Ectodermal cell (in vitro differentiated cells): Measurements from ENCODE around the gene TEPSIN.

Source experiments
- H3K27ac ChIP-seq: 2 replicates; pipeline ENCODE4 v1.7.0; 2013; ENCODE audit warnings: mild to moderate bottlenecking, low read depth, low read length; ENCODE audit not compliant: insufficient read depth, poor library complexity, severe bottlenecking
- H3K27me3 ChIP-seq: 2 replicates; pipeline ENCODE4 v1.7.0; 2013; ENCODE audit warnings: mild to moderate bottlenecking, low read length; ENCODE audit not compliant: insufficient read depth, control insufficient read depth, poor library complexity, severe bottlenecking
- H3K36me3 ChIP-seq: one replicate; pipeline ENCODE4 v1.7.0; 2013; ENCODE audit warnings: low read length; ENCODE audit not compliant: control insufficient read depth, insufficient read depth
- H3K4me1 ChIP-seq: one replicate; pipeline ENCODE4 v1.7.0; 2013; ENCODE audit warnings: low read length; ENCODE audit not compliant: control insufficient read depth, insufficient read depth
- H3K4me3 ChIP-seq: 2 replicates; pipeline ENCODE4 v1.7.0; 2013; ENCODE audit warnings: low read depth, low read length, control low read depth; ENCODE audit not compliant: insufficient read depth
- H3K9me3 ChIP-seq: 2 replicates; pipeline ENCODE4 v1.7.0; 2013; ENCODE audit warnings: mild to moderate bottlenecking, low read length, moderate library complexity; ENCODE audit not compliant: control insufficient read depth
- WGBS, 2 experiments: methylation state at CpG; one replicate each; pipeline ENCODE4 v1.1.7; 2013; ENCODE audit warnings: missing lambda C conversion rate in 2 of 2; 5-methylcytosine and 5-hydroxymethylcytosine counted together

Gene TEPSIN

GRCh38 chr17:81279278-81280275 is 40.7 kb upstream of the TEPSIN start:
- H3K4me1 ChIP-seq = no peaks in the 10 kb centered on the region
- no peak overlapping the region for H3K27ac ChIP-seq
- WGBS, 2 experiments = 93 to 94% methylated on average over 50 of the region's 50 CpGs
- no peaks in the 10 kb centered on the region for H3K36me3 ChIP-seq
- no peak overlapping the region for H3K4me3 ChIP-seq
- H3K27me3 ChIP-seq = no peaks in the 10 kb centered on the region
- H3K9me3 ChIP-seq = no peaks in the 10 kb centered on the region

GRCh38 chr17:81278831-81279230 is 40.0 kb upstream of the TEPSIN start:
- Histone ChIP-seq H3K4me1 (no peaks in the 10 kb centered on the region), H3K27ac (no peak overlapping the region), H3K36me3 (no peaks in the 10 kb centered on the region), H3K27me3 (no peaks in the 10 kb centered on the region), H3K4me3 (no peak overlapping the region), H3K9me3 (no peaks in the 10 kb centered on the region)
- WGBS, 2 experiments = 94 to 95% methylated on average over 8 of the region's 8 CpGs

- Histone ChIP-seq H3K9me3 (no peaks in the 10 kb centered on the region), H3K36me3 (peaks cover 5% of the 10 kb centered on the region), H3K27me3 (no peaks in the 10 kb centered on the region), H3K4me1 (no peaks in the 10 kb centered on the region), H3K27ac (no peak overlapping the region), H3K4me3 (no peak overlapping the region)
- 94 to 95% methylated on average over 20 of the region's 20 CpGs for WGBS, 2 experiments
These were observed 39.3 kb upstream of the TEPSIN start for GRCh38 chr17:81277946-81278693.

- Histone ChIP-seq H3K4me1 (no peaks in the 10 kb centered on the region), H3K27me3 (no peaks in the 10 kb centered on the region), H3K4me3 (no peak overlapping the region), H3K27ac (no peak overlapping the region), H3K36me3 (peaks cover 8% of the 10 kb centered on the region), H3K9me3 (no peaks in the 10 kb centered on the region)
- WGBS, 2 experiments = 96% methylated on average over 18 of the region's 18 CpGs
These were observed 38.6 kb upstream of the TEPSIN start for GRCh38 chr17:81277421-81277820.

- Histone ChIP-seq H3K9me3 (no peaks in the 10 kb centered on the region), H3K27me3 (no peaks in the 10 kb centered on the region), H3K4me1 (no peaks in the 10 kb centered on the region), H3K27ac (no peak overlapping the region), H3K4me3 (no peak overlapping the region), H3K36me3 (peaks cover 8% of the 10 kb centered on the region)
- 96 to 97% methylated on average over 11 of the region's 11 CpGs for WGBS, 2 experiments
These were observed 37.9 kb upstream of the TEPSIN start for GRCh38 chr17:81276781-81277180.

GRCh38 chr17:81274471-81274855 is 35.6 kb upstream of the TEPSIN start:
- WGBS, 2 experiments = 93 to 96% methylated on average over 14 of the region's 14 CpGs
- H3K4me3 ChIP-seq = no peak overlapping the region
- no peaks in the 10 kb centered on the region for H3K4me1 ChIP-seq
- H3K27ac ChIP-seq = no peak overlapping the region
- H3K36me3 ChIP-seq = peaks cover 8% of the 10 kb centered on the region
- H3K27me3 ChIP-seq = no peaks in the 10 kb centered on the region
- H3K9me3 ChIP-seq = no peaks in the 10 kb centered on the region

GRCh38 chr17:81273698-81274470 is 35.0 kb upstream of the TEPSIN start:
- WGBS, 2 experiments = 95 to 96% methylated on average over 31 of the region's 31 CpGs
- no peak overlapping the region for H3K27ac ChIP-seq
- no peaks in the 10 kb centered on the region for H3K27me3 ChIP-seq
- no peak overlapping the region for H3K4me3 ChIP-seq
- H3K36me3 ChIP-seq = peaks cover 8% of the 10 kb centered on the region
- no peaks in the 10 kb centered on the region for H3K9me3 ChIP-seq
- no peaks in the 10 kb centered on the region for H3K4me1 ChIP-seq

- no peaks in the 10 kb centered on the region for H3K9me3 ChIP-seq
- H3K27ac ChIP-seq = no peak overlapping the region
- no peaks in the 10 kb centered on the region for H3K4me1 ChIP-seq
- H3K4me3 ChIP-seq = no peak overlapping the region
- H3K36me3 ChIP-seq = peaks cover 8% of the 10 kb centered on the region
- WGBS, 2 experiments = 96 to 97% methylated on average over 12 of the region's 12 CpGs
- no peaks in the 10 kb centered on the region for H3K27me3 ChIP-seq
These were observed 33.8 kb upstream of the TEPSIN start for GRCh38 chr17:81272616-81273015.

- WGBS, 2 experiments = 95 to 96% methylated on average over 12 of the region's 12 CpGs
These were observed 32.4 kb upstream of the TEPSIN start for GRCh38 chr17:81271226-81271625.

More at GRCh38 chr17:81271226-81271625, 32.4 kb upstream of the TEPSIN start:
- no peak overlapping the region for H3K4me3 ChIP-seq
- H3K9me3 ChIP-seq = no peaks in the 10 kb centered on the region
- H3K27me3 ChIP-seq = no peaks in the 10 kb centered on the region
- H3K36me3 ChIP-seq = peaks cover 8% of the 10 kb centered on the region
- no peaks in the 10 kb centered on the region for H3K4me1 ChIP-seq
- no peak overlapping the region for H3K27ac ChIP-seq
